ENCODE results near the gene RPL26.

Gene RPL26

GRCh38 chr17:8409966-8410882 lies 27.2 kb upstream of the RPL26 start:
- H3K4me3 ChIP-seq (replicated peaks; ENCODE audit: low read depth, low read length), result no peak overlapping the region
- peak; percentile 89 for TF ChIP-seq CTCF (IDR thresholded peaks at IDR 0.05; ENCODE audit: low read depth, low read length, missing control alignments)
- peak; percentile 84 for DNase-seq (ENCODE audit: extremely low read depth, low read depth)

GRCh38 chr17:8408371-8408770 lies 25.4 kb upstream of the RPL26 start:
- DNase-seq (ENCODE audit: extremely low read depth, low read depth), result no peak
- no peak for TF ChIP-seq CTCF (IDR thresholded peaks at IDR 0.05; ENCODE audit: low read depth, low read length, missing control alignments)

GRCh38 chr17:8406174-8406573 lies 23.2 kb upstream of the RPL26 start:
- DNase-seq (ENCODE audit: extremely low read depth, low read depth), result no peak
- H3K4me3 ChIP-seq (replicated peaks; ENCODE audit: low read depth, low read length), result no peak overlapping the region
- no peak for TF ChIP-seq CTCF (IDR thresholded peaks at IDR 0.05; ENCODE audit: low read depth, low read length, missing control alignments)

More at GRCh38 chr17:8408371-8408770, 25.4 kb upstream of the RPL26 start:
- no peak overlapping the region for H3K4me3 ChIP-seq (replicated peaks; ENCODE audit: low read depth, low read length)

GRCh38 chr17:8405499-8406016 lies 22.6 kb upstream of the RPL26 start:
- no peak overlapping the region for H3K4me3 ChIP-seq (replicated peaks; ENCODE audit: low read depth, low read length)
- no peak for TF ChIP-seq CTCF (IDR thresholded peaks at IDR 0.05; ENCODE audit: low read depth, low read length, missing control alignments)
- no peak for DNase-seq (ENCODE audit: extremely low read depth, low read depth)

- no peak for TF ChIP-seq CTCF (IDR thresholded peaks at IDR 0.05; ENCODE audit: low read depth, low read length, missing control alignments)
- no peak for DNase-seq (ENCODE audit: extremely low read depth, low read depth)
- no peak overlapping the region for H3K4me3 ChIP-seq (replicated peaks; ENCODE audit: low read depth, low read length)
These were observed 20.0 kb upstream of the RPL26 start for GRCh38 chr17:8402921-8403536.

GRCh38 chr17:8401107-8401506 lies 18.1 kb upstream of the RPL26 start:
- DNase-seq (ENCODE audit: extremely low read depth, low read depth), result no peak
- no peak for TF ChIP-seq CTCF (IDR thresholded peaks at IDR 0.05; ENCODE audit: low read depth, low read length, missing control alignments)
- no peak overlapping the region for H3K4me3 ChIP-seq (replicated peaks; ENCODE audit: low read depth, low read length)

Measured in HFF-Myc (cell line).